ENCODE data around the gene SAT1.

SAT1 gene

GRCh38 chrX:23776363-23776762 is 6.6 kb upstream of the SAT1 start:
- DNase-seq (ENCODE audit: low read depth), result no peak

GRCh38 chrX:23779025-23779424 is 3.9 kb upstream of the SAT1 start:
- DNase-seq (ENCODE audit: low read depth), result no peak

- no peak for DNase-seq (ENCODE audit: low read depth)
Measured at GRCh38 chrX:23782455-23782854, 518 bp upstream of the SAT1 start.

GRCh38 chrX:23783589-23784469 is 856 bp downstream of the SAT1 start:
- DNase-seq (ENCODE audit: low read depth), result no peak

DNA sequence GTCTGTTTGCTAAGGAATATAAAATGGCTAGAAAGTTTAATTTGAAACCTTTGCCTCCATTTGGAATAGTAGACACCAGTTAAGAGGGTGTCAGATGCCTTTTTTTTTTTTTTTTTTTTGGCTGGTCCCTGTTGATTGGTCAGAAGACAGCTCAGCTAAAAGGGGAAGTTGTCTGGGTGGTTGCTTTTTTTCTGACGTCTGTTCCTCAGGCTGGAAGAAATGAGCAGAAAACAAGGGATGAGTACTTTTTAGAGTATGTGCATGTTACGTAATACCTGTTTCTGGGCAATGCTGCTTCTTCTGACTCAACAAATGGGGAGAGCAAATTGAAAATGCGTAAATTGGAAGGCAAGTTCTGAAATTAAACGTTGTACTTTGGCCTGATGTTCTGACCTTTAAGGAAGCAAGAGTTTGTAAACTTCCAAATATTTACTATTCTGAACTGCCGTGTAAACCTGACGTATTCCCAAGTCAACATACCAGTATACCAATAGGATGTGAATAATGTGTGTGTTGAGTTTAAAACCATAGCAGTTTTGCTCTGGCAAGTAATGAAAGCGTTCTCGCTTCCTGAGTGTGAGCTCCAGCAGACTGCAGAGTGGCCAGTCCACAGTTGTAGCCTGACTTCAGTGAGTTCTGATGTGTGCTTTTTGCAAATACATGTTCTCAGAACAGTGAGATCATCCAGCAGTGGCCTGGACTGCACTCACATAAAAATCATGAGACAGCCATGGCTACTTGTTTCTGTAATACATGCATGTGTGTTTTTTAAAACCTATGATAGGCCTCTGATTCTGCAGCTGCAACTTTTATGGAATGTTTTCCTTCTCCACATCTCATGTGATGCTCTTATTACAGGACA is 1.7 kb downstream of the SAT1 start:
- no peak for DNase-seq (ENCODE audit: low read depth)

DNA sequence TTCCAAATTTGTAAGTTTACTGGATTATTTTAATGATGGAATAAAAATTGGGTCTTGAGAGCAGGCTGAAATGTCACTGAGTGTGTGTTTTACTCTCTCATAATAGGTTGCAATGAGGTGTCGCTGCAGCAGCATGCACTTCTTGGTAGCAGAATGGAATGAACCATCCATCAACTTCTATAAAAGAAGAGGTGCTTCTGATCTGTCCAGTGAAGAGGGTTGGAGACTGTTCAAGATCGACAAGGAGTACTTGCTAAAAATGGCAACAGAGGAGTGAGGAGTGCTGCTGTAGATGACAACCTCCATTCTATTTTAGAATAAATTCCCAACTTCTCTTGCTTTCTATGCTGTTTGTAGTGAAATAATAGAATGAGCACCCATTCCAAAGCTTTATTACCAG is 2.6 kb downstream of the SAT1 start:
- no peak for DNase-seq (ENCODE audit: low read depth)

DNA sequence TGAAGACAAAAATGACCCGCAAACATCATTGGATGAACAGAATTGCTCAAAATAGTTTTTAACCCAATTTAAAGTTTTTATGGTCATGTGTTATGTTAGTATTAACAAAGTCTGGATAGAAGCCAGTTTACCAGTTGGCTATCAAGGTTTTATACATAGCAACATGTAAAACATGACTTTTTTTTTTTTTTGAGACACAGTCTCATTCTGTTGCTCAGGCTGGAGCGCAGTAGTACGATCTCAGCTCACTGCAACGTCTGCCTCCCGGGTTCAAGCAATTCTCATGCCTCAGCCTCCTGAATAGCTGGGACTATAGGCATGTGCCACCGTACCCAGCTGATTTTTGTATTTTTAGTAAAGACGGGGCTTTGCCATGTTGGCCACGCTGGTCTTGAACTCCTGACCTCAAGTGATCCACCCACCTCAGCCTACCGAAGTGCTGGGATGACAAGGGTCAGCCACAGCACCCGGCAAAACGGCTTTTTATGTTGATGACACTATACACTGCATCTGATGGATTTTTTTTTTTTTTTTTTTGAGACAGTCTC is 3.4 kb downstream of the SAT1 start:
- no peak for DNase-seq (ENCODE audit: low read depth)

- no peak for DNase-seq (ENCODE audit: low read depth)
Measured at GRCh38 chrX:23787745-23788118, 4.8 kb downstream of the SAT1 start.

- DNase-seq (ENCODE audit: low read depth), result no peak
Measured at GRCh38 chrX:23788521-23788920, 5.5 kb downstream of the SAT1 start.

DNA sequence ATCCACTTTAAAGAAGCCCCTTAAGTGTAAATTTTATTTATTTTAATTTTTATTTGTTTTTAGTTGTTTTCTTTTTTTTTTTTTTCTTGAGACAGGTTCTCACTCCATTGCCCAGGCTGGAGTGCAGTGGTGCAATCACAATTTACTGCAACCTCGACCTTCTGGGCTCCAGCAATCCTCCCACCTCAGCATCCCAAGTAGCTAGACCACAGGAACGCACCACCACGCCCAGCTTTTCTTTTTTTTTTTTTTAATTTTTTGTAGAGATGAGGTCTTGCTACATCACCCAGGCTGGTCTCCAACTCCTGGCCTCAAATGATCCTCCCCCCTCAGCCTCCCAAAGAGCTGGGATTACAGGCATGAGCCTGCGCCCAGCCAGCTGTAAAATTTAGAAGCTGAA is 6.0 kb downstream of the SAT1 start:
- no peak for DNase-seq (ENCODE audit: low read depth)

DNA sequence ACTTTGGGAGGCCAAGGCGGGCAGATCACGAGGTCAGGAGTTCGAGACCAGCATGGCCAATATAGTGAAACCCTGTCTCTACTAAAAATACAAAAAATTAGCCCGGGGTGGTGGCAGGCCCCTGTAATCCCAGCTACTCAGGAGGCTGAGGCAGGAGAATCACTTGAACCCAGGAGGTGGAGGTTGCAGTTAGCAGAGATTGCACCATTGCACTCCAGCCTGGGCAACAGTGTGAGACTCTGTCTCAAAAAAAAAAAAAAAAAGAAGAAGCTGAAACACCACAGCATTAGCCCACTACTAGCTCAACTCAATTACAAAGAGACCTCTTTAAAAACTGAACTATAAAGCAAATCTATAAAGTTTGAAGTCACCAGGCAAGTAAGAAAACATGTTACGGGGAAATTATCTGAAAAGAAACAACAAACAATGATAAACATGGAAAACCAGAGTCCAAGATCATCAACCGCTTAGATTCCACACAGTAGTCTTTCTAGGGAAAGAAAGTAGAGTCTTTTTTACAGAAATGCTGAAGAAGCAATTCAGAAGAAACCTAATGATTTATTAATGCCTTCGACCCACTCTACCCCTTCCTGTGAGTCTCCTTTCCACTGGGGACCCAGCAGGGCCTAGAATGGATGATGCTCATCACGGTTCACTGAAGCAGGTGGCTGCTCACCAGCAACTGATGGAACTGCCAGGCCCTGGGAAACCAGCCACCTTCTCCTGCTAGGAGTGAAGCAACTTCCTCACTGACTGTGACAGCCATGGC is 6.6 kb downstream of the SAT1 start:
- no peak for DNase-seq (ENCODE audit: low read depth)

- no peak for DNase-seq (ENCODE audit: low read depth)
Measured at GRCh38 chrX:23790155-23790497, 7.2 kb downstream of the SAT1 start.

DNA sequence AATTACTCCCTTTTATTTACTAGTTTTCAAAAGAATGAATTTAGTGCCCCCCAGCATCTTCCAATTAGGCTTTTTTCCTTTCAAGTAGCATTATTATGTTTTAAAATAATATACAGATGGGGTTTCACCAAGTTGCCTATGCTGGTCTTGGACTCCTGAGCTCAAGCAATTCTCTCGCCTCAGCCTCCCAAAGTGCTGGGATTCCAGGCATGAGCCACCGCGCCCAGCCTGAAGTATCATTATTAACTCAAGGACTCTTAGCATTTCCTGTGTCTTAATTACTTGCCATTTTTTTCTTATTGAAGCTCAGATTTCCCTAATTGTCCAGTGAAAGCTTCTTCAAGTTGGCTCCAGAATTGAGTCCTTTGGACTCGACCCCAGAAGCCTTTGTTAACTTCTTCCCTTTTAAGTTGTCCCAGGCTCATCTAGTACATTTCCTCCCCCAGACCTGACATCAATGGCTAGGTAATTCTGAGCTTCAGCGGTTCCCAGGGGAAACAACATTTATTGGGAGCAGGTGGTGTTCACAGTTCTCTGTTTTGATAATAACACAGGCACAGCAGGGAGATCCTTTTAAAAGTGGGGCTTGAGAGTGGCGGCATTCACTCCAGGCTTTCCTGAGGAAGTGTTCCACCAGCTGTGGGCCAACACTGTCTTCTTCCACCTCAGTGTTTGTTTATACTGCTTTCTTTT is 10.0 kb downstream of the SAT1 start:
- no peak for DNase-seq (ENCODE audit: low read depth)

DNA sequence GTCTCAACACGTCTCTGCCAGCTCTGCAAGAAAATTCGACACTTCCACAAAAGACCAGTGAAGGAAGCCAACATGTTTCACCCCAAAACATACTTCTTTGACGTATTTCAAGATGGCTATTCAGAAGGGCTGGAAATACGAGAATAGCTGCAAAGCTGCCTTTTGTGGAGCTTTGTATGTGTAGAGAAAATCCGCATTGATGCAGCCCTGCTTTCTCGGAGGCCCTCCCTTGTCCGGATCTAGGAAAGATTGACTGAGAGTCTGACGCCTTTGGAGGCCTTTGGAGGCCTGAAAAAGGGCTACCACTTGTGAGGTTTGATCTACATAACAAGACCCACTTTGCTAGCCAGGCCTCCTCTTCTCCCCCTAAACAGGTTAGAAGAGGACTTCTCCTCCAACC is 12.2 kb downstream of the SAT1 start:
- DNase-seq (ENCODE audit: low read depth), result no peak

DNA sequence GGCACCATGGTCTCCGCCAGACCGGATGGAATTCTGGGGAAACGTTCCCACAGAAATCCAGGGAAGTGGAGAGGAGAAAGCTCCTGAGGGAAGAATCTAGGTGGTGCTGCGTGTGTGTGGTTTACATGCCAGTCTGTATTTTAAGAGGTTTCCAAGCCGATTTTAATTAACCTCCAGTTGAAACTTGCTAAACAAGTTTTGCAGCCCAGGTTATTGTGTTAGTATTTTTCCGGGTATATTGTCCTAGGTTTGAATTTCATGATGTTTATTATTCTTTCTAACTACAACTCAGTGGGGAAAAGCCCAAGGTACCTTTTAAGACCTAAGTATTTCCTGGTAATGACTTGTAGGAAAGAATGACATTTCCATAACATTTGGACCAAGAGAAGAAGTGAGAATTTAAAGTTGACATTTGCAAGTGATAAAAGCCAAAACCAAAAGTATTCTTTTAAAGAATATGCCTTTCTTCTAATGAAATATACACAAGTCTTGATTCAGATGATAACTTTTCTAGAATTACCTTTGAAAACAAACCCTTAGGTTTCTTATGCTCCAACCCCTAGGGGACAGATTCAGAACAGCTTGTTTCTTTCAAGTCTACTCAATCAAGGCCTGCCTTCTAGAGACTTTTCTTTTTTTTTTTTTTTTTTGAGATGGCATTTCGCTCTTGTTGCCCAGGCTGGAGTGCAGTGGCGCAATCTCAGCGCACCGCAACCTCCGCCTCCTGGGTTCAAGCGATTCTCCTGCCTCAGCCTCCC is 14.6 kb downstream of the SAT1 start:
- no peak for DNase-seq (ENCODE audit: low read depth)

DNA sequence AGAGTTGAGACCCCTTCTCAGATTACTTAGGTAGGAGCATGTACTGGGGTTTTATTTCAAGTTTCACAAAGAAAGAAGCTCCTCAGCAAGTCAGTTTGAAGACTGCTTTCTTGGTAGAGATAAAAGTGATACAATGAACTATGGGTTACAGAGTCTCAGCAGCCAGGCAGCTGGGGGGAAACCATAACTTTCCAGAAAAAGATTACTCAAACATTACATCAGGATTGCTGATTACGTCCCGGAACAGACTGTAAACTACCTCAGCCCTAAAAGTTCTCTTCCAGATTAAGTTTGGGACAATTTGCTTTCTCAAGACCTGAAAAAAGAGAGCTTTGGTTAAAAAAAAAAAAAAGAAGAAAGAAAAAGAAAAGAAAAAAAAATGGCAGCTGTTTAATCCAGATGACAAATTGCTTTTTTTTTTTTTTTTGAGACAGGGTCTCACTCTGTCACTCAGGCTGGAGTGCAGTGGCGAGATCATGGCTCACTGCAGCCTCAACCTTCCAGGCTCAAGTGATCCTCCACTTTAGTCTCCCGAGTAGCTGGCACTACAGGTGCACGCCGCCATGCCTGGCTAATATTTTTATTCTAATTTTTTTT is 16.6 kb downstream of the SAT1 start:
- DNase-seq (ENCODE audit: low read depth), result no peak

DNA sequence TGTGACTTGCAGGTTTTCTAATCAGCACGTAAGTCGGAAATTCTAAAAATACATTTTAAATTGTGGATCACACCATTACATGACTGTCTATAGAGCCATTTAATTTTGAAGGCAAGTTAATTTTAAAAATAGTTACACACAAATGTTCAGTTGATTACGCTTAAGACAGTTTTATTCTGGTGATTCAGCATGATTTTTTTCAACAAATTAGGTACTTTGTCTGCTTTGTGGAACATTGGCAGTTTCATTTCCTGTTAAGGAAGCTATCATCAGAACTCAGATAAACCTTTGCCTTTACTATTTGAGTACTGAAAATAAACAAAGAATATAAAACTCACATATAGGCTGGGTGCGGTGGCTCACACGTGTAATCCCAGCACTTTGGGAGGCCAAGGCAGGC is 19.5 kb downstream of the SAT1 start:
- DNase-seq (ENCODE audit: low read depth), result no peak

DNA sequence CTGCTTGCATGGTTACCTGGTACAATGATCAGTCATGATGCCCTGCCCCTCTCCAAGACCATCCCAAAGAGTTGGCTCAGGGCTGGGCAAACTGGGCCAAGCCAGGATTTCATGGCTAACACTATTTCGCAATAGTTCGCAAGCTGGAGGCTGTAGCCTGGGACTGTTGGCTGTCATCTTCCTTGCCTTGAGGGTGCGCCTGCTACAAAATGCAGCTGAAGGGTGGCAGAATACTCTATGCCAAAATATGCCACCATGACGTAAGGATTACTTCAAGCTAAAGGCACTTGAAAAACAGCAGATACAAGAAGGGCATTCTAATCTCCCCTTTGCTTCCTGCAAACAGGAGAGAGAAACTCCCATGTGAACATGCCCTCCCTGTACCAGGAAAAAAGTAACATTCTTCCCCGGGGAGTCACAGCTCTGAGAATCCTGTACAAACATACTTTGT is 21.0 kb downstream of the SAT1 start:
- no peak for DNase-seq (ENCODE audit: low read depth)

GRCh38 chrX:23804578-23804977 is 21.6 kb downstream of the SAT1 start:
- no peak for DNase-seq (ENCODE audit: low read depth)

DNA sequence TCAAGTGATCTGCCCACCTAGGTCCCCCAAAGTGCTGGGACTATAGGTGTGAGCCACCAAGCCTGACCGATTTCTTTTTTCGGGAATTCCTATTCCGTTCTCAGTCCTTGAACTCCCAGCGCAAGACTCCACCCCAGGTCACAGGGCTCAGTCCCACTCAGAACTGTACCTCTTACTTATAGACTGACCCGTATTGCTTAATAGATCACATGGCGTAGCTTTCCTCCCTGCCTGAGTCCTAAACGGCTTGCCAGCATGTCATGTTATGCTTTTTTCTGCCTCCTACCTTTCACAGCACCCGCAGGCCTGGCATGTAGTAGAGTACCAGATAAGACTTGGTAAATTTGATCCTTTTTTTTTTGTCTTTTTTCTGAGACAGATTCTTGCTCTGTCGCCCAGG is 22.4 kb downstream of the SAT1 start:
- DNase-seq (ENCODE audit: low read depth), result no peak

DNA sequence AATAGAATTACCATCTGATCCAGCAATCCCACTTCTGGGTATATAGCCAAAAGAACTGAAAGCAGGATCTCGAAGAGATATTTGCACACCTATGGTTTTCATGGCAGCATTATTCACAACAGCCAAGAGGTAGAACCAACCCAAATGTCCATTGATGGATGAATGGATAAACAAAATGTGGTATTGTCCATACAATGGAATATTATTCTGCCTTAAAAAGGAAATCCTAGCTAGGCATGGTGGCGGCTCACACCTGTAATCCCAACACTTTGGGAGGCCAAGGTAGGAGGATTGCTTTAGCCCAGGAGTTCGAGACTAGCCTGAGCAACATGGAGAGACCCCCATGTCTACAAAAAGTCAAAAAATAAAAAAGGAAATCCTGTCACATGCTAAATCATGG is 27.3 kb downstream of the SAT1 start:
- no peak for DNase-seq (ENCODE audit: low read depth)
